HL-60 (cell line): ENCODE measurements around the gene WDR93.

Experiments used
- GABPA ChIP-seq: IDR thresholded peaks from 2 replicates; pipeline ENCODE4 v1.6.1; 2012; ENCODE audit warnings: low read depth
- POLR2AphosphoS5 ChIP-seq: IDR thresholded peaks from 2 replicates; pipeline ENCODE4 v1.6.1; 2012; ENCODE audit warnings: low read depth
- SPI1 ChIP-seq: IDR thresholded peaks from 2 replicates; pipeline ENCODE4 v1.6.1; 2012; ENCODE audit warnings: low read depth, mild to moderate bottlenecking, borderline replicate concordance
- TF ChIP-seq, protein P1 (sequence below): IDR thresholded peaks from one replicate; pipeline ENCODE4 v1.5.1; 2011; ENCODE audit warnings: low read length, control low read depth, inconsistent platforms; ENCODE audit not compliant: insufficient read depth
- TF ChIP-seq, protein P2 (sequence below): IDR thresholded peaks from 2 replicates; pipeline ENCODE4 v1.6.1; 2012; ENCODE audit warnings: low read depth; ENCODE audit not compliant: insufficient replicate concordance

DNA sequence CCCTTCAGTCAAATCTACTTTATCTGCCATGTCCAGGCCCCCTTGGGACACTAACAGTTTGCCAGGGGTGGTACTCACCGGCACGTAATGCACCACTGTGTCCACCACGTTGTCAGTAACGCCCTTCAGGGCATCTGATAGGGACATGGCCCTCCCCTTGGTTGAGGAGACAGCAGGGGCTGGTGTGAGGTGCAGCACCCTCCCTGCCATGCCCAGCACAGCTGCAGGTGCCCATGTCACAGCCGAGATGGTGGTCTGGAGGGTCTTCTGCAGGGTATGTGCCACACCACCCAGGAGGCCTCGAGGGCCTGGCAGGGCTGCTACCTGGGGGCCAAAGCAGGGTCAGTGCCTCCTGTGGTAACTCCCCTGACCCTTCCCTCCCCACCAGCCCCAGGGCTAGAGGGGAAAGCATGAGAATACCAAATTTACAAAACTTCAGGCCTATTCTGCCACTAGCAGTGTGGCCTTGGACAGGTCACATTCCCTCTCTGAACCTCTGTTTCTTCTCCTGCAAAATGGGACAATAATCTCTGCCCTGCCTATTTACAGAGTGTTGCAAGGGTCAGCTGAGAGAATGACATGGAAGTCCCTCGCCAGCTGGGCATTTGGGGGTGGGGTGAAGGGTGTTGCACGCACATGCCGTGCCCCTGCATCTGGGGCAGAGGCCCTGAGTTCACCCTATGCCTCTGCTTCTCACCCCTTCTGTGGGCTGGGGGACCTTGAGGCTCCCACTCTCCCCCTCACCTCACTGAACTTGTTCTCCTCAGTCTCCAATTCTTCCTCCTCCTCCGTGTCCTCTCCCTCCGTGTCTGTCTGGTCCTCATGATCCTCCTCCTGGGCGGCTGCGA, 23.5 kb upstream of the WDR93 start:
- TF ChIP-seq POLR2AphosphoS5 (no peak), GABPA (no peak), SPI1 (no peak)
- TF ChIP-seq, protein P1, sequence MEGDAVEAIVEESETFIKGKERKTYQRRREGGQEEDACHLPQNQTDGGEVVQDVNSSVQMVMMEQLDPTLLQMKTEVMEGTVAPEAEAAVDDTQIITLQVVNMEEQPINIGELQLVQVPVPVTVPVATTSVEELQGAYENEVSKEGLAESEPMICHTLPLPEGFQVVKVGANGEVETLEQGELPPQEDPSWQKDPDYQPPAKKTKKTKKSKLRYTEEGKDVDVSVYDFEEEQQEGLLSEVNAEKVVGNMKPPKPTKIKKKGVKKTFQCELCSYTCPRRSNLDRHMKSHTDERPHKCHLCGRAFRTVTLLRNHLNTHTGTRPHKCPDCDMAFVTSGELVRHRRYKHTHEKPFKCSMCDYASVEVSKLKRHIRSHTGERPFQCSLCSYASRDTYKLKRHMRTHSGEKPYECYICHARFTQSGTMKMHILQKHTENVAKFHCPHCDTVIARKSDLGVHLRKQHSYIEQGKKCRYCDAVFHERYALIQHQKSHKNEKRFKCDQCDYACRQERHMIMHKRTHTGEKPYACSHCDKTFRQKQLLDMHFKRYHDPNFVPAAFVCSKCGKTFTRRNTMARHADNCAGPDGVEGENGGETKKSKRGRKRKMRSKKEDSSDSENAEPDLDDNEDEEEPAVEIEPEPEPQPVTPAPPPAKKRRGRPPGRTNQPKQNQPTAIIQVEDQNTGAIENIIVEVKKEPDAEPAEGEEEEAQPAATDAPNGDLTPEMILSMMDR: no peak
- TF ChIP-seq, protein P2, sequence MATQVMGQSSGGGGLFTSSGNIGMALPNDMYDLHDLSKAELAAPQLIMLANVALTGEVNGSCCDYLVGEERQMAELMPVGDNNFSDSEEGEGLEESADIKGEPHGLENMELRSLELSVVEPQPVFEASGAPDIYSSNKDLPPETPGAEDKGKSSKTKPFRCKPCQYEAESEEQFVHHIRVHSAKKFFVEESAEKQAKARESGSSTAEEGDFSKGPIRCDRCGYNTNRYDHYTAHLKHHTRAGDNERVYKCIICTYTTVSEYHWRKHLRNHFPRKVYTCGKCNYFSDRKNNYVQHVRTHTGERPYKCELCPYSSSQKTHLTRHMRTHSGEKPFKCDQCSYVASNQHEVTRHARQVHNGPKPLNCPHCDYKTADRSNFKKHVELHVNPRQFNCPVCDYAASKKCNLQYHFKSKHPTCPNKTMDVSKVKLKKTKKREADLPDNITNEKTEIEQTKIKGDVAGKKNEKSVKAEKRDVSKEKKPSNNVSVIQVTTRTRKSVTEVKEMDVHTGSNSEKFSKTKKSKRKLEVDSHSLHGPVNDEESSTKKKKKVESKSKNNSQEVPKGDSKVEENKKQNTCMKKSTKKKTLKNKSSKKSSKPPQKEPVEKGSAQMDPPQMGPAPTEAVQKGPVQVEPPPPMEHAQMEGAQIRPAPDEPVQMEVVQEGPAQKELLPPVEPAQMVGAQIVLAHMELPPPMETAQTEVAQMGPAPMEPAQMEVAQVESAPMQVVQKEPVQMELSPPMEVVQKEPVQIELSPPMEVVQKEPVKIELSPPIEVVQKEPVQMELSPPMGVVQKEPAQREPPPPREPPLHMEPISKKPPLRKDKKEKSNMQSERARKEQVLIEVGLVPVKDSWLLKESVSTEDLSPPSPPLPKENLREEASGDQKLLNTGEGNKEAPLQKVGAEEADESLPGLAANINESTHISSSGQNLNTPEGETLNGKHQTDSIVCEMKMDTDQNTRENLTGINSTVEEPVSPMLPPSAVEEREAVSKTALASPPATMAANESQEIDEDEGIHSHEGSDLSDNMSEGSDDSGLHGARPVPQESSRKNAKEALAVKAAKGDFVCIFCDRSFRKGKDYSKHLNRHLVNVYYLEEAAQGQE: no peak
